IMR-90 (cell line): ENCODE results near the gene FOXC2. TPM values are rescaled to one million over a fixed set of nuclear protein-coding genes. Genes with fewer than 3 reads are reported as not detected.
A peak's percentile ranks its signal among the peaks of the same experiment; 100 is the strongest.

Experiments
- ATAC-seq: fragments of 200-7000 bp; cut with Tn5 transposase; 2 replicates; pipeline ENCODE4 v1.9.1; 2020; ENCODE audit warnings: low read depth, mild to moderate bottlenecking, moderate library complexity
- BruUV-seq: library from RNA; stranded (reverse); fragments of 400-500 nt; replicated peaks from 2 replicates; lab custom pipeline; 2021; lab: Mats Ljungman, UMichigan
- CTCF ChIA-PET: fragments of 300-600 bp; formaldehyde crosslinking; extraction: SDS; loops from one replicate; lab custom pipeline; 2021; ENCODE audit warnings: antibody characterized with exemption; lab: Yijun Ruan, JAX
- POLR2A ChIA-PET: fragments of 300-600 bp; sonication (Branson Sonifier 250); formaldehyde crosslinking; loops from one replicate; lab custom pipeline; 2022; ENCODE audit warnings: antibody characterized with exemption; ENCODE audit not compliant: unreplicated experiment; lab: Charles Lee
- DNase-seq: peaks from one replicate; pipeline ENCODE4 v3.0.0; 2013
- H2AFZ ChIP-seq: replicated peaks from 2 replicates; pipeline ENCODE3; 2013; ENCODE audit warnings: low read length, mild to moderate bottlenecking; ENCODE audit not compliant: poor library complexity
- H2AK5ac ChIP-seq: 2 replicates; pipeline ENCODE4 v1.6.1; 2013; ENCODE audit warnings: low read depth, low read length, inconsistent platforms
- H2AK9ac ChIP-seq: replicated peaks from 2 replicates; pipeline ENCODE3; 2013; ENCODE audit warnings: mild to moderate bottlenecking, low read depth, low read length, moderate library complexity; ENCODE audit not compliant: poor library complexity
- H2BK120ac ChIP-seq: 2 replicates; pipeline ENCODE4 v1.6.1; 2013; ENCODE audit warnings: low read depth, low read length, inconsistent platforms
- H2BK15ac ChIP-seq: 3 replicates; pipeline ENCODE4 v1.6.1; 2013; ENCODE audit warnings: low read depth, low read length, inconsistent platforms
- H2BK20ac ChIP-seq: 2 replicates; pipeline ENCODE4 v1.6.1; 2013; ENCODE audit warnings: low read depth, mild to moderate bottlenecking, inconsistent platforms, low read length, moderate library complexity
- H2BK5ac ChIP-seq: 2 replicates; pipeline ENCODE4 v1.6.1; 2013; ENCODE audit warnings: mild to moderate bottlenecking, low read depth, low read length, inconsistent platforms; ENCODE audit not compliant: poor library complexity, severe bottlenecking
- H3K14ac ChIP-seq: replicated peaks from 2 replicates; pipeline ENCODE4 v1.6.1; 2013; ENCODE audit warnings: low read depth, low read length, inconsistent platforms
- H3K18ac ChIP-seq: 2 replicates; pipeline ENCODE4 v1.6.1; 2013; ENCODE audit warnings: low read depth, low read length, control low read depth
- H3K23ac ChIP-seq: 2 replicates; pipeline ENCODE4 v1.6.1; 2013; ENCODE audit warnings: low read depth, low read length, inconsistent platforms
- H3K27ac ChIP-seq: 2 replicates; pipeline ENCODE4 v1.5.1; 2013; ENCODE audit warnings: mild to moderate bottlenecking, control low read depth, low read length; ENCODE audit not compliant: insufficient read depth
- H3K27me3 ChIP-seq: 2 replicates; pipeline ENCODE4 v1.6.1; 2013; ENCODE audit warnings: low read length; ENCODE audit not compliant: control insufficient read depth, insufficient read depth
- H3K36me3 ChIP-seq: 2 replicates; pipeline ENCODE4 v1.6.1; 2013; ENCODE audit warnings: low read length, mixed read lengths; ENCODE audit not compliant: control insufficient read depth, insufficient read depth
- H3K4ac ChIP-seq: 2 replicates; pipeline ENCODE4 v1.6.1; 2013; ENCODE audit warnings: low read depth, low read length, inconsistent platforms
- H3K4me1 ChIP-seq: 2 replicates; pipeline ENCODE4 v1.6.1; 2013; ENCODE audit warnings: low read length, mixed read lengths; ENCODE audit not compliant: control insufficient read depth, insufficient read depth
- H3K4me2 ChIP-seq: 2 replicates; pipeline ENCODE4 v1.6.1; 2013; ENCODE audit warnings: low read depth, mild to moderate bottlenecking, control low read depth, low read length, moderate library complexity
- H3K4me3 ChIP-seq: 2 replicates; pipeline ENCODE4 v1.5.1; 2013; ENCODE audit warnings: low read depth, mild to moderate bottlenecking, control low read depth, low read length, moderate library complexity; ENCODE audit not compliant: insufficient read depth
- H3K56ac ChIP-seq: 2 replicates; pipeline ENCODE4 v1.6.1; 2013; ENCODE audit warnings: low read length, inconsistent platforms; ENCODE audit not compliant: insufficient read depth; ENCODE audit errors: extremely low read depth
- H3K79me1 ChIP-seq, 2 experiments: 2 replicates each; pipeline ENCODE4 v1.6.1; 2013; ENCODE audit warnings: low read length in 2 of 2, inconsistent platforms in 1 of 2, low read depth in 1 of 2
- H3K9ac ChIP-seq: 2 replicates; pipeline ENCODE4 v1.6.1; 2013; ENCODE audit warnings: low read depth, low read length, control low read depth
- H3K9me1 ChIP-seq: 2 replicates; pipeline ENCODE4 v1.6.1; 2013; ENCODE audit warnings: low read length, inconsistent platforms; ENCODE audit not compliant: insufficient read depth
- H3K9me3 ChIP-seq: 2 replicates; pipeline ENCODE4 v1.6.1; 2013; ENCODE audit warnings: low read length; ENCODE audit not compliant: control insufficient read depth, insufficient read depth
- H4K20me1 ChIP-seq: 2 replicates; pipeline ENCODE4 v1.6.1; 2013; ENCODE audit warnings: low read length, inconsistent platforms; ENCODE audit not compliant: insufficient read depth
- H4K5ac ChIP-seq: 2 replicates; pipeline ENCODE4 v1.6.1; 2013; ENCODE audit warnings: mild to moderate bottlenecking, low read depth, low read length, control low read depth
- H4K8ac ChIP-seq, 2 experiments: 2 replicates each; pipeline ENCODE4 v1.6.1; 2013; ENCODE audit warnings: low read depth in 2 of 2, low read length in 2 of 2, control low read depth in 1 of 2, inconsistent platforms in 1 of 2
- H4K91ac ChIP-seq: 2 replicates; pipeline ENCODE4 v1.6.1; 2013; ENCODE audit warnings: low read depth, low read length, inconsistent platforms; ENCODE audit not compliant: insufficient read depth
- NFE2L2 ChIP-seq: fragments of 150-350 bp; IDR thresholded peaks from 2 replicates; pipeline ENCODE4 v1.6.1; 2016; ENCODE audit warnings: low read depth, mild to moderate bottlenecking, low read length
- RFX5 ChIP-seq: IDR thresholded peaks from 2 replicates; pipeline ENCODE4 v1.8.0; 2012; ENCODE audit warnings: low read depth, mild to moderate bottlenecking, low read length, moderate library complexity
- SMC3 ChIP-seq: fragments of 150-350 bp; IDR thresholded peaks from 2 replicates; pipeline ENCODE4 v1.6.1; 2016; ENCODE audit warnings: low read depth, mild to moderate bottlenecking, antibody characterized with exemption, low read length, moderate library complexity
- WGBS, 2 experiments: methylation state at CpG; one replicate each; pipeline versions ENCODE4 v1.1.5 to v1.1.7; 2013; ENCODE audit warnings: missing lambda C conversion rate in 2 of 2; ENCODE audit not compliant: insufficient read length in 1 of 2; ENCODE audit errors: extremely low coverage in 2 of 2; 5-methylcytosine and 5-hydroxymethylcytosine counted together
- dilution Hi-C: fragments of 300-500 bp; cut with HindIII; formaldehyde crosslinking; loops from one replicate; pipeline ENCODE4 v1.14.3; 2018; ENCODE audit warnings: low sequenced_read_pairs; ENCODE audit not compliant: unreplicated experiment
- in situ Hi-C: fragments of 300-500 bp; cut with MboI; formaldehyde crosslinking; loops from 3 replicates; pipeline ENCODE4 v1.14.3; 2019; ENCODE audit warnings: low sequenced_read_pairs, inconsistent platforms, mixed read lengths
- intact Hi-C: fragments of 100-400 bp; cut with micrococcal nuclease; formaldehyde crosslinking; loops from 2 replicates; pipeline ENCODE4 v1.10.0; 2022
- polyA plus RNA-seq, 3 experiments: library from polyadenylated mRNA; depleted of rRNA; stranded (reverse); fragments of >200 nt; gene quantifications; 2 replicates each; pipeline ENCODE4 v1.2.3, GENCODE V29; 2012; ENCODE audit warnings: low replicate concordance in 1 of 3
- total RNA-seq: library from RNA; depleted of rRNA; stranded (reverse); fragments of >200 nt; gene quantifications from 2 replicates; pipeline ENCODE4 v1.2.3, GENCODE V29; 2012
- TF ChIP-seq, protein P1 (sequence below): fragments of 150-350 bp; IDR thresholded peaks from 2 replicates; pipeline ENCODE4 v1.6.1; 2016; ENCODE audit warnings: low read depth, mild to moderate bottlenecking, low read length, moderate library complexity, borderline replicate concordance
- TF ChIP-seq, protein P2 (sequence below): fragments of 150-350 bp; IDR thresholded peaks from 2 replicates; pipeline ENCODE4 v1.6.1; 2017; ENCODE audit warnings: mild to moderate bottlenecking, antibody characterized with exemption, low read length, low read depth
- TF ChIP-seq, protein P3 (sequence below): conservative IDR thresholded peaks from 2 replicates; pipeline ENCODE4 v1.5.1; 2012; ENCODE audit warnings: mild to moderate bottlenecking, low read depth, low read length, improper control_type of control experiment

Gene FOXC2
- total and polyA plus RNA-seq, 2 of the 4 experiments (the other 2 are of a cell fraction), result 0.90 to 6.4 TPM

DNA sequence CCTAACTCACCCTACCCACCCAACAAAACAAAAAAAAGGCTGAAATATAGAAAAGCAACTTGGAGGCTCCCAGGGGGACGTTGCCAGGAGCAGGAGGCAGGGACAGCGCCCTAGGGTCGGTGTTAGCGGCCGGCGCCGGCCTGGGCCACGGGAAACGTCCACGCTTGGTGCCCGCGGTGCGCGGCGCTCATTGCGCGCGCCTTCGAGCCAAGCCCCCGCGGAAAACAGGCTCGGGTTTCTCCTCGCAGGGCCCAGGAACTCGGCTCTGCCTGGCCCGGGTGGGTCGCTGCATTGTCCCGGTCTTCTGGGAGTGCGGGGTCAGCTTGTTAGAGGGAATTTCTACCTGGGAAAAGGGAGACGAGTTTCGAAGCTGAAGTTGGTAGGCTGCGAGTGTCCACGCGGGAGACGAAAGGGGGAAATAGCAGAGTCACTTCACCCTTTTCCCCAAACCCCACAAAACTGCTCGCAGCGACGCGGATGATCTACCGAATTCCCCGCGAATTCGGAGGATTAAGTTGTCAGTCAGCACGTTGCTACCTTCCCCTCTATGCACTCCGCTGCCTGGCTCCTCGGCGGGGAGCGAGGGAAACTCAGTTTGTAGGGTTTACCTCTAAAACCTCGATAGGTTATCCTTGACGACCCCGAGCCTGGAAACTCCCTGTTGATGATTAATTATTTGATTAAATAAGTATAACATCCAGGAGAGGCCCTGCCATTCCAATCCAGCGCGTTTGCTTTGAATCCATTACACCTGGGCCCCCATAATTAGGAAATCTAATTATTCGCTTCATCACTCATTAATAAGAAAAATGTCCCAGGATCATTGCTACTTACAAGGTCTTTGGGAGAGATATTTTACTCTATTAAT lies 751 bp upstream of the FOXC2 start:
- no TSS peak for BruUV-seq
- H2AK5ac ChIP-seq, result no peak overlapping the region
- no peak overlapping the region for H3K4me3 ChIP-seq
- no peak for ATAC-seq
- peak overlapping the region; percentile 88 for H2AFZ ChIP-seq
- H3K79me1 ChIP-seq, result peaks cover 0 to 10% of the 10 kb centered on the region in 2 experiments; a peak in 3 of 4 replicates
- H2BK20ac ChIP-seq, result no peak overlapping the region
- no peak overlapping the region for H2BK5ac ChIP-seq
- TF ChIP-seq, protein P1, sequence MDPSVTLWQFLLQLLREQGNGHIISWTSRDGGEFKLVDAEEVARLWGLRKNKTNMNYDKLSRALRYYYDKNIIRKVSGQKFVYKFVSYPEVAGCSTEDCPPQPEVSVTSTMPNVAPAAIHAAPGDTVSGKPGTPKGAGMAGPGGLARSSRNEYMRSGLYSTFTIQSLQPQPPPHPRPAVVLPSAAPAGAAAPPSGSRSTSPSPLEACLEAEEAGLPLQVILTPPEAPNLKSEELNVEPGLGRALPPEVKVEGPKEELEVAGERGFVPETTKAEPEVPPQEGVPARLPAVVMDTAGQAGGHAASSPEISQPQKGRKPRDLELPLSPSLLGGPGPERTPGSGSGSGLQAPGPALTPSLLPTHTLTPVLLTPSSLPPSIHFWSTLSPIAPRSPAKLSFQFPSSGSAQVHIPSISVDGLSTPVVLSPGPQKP, result no peak
- TF ChIP-seq RFX5 (no peak), SMC3 (no peak), NFE2L2 (no peak)
- TF ChIP-seq, protein P2, sequence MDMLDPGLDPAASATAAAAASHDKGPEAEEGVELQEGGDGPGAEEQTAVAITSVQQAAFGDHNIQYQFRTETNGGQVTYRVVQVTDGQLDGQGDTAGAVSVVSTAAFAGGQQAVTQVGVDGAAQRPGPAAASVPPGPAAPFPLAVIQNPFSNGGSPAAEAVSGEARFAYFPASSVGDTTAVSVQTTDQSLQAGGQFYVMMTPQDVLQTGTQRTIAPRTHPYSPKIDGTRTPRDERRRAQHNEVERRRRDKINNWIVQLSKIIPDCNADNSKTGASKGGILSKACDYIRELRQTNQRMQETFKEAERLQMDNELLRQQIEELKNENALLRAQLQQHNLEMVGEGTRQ, result no peak
- TF ChIP-seq, protein P3, sequence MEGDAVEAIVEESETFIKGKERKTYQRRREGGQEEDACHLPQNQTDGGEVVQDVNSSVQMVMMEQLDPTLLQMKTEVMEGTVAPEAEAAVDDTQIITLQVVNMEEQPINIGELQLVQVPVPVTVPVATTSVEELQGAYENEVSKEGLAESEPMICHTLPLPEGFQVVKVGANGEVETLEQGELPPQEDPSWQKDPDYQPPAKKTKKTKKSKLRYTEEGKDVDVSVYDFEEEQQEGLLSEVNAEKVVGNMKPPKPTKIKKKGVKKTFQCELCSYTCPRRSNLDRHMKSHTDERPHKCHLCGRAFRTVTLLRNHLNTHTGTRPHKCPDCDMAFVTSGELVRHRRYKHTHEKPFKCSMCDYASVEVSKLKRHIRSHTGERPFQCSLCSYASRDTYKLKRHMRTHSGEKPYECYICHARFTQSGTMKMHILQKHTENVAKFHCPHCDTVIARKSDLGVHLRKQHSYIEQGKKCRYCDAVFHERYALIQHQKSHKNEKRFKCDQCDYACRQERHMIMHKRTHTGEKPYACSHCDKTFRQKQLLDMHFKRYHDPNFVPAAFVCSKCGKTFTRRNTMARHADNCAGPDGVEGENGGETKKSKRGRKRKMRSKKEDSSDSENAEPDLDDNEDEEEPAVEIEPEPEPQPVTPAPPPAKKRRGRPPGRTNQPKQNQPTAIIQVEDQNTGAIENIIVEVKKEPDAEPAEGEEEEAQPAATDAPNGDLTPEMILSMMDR, result no peak
- H3K9me3 ChIP-seq, result no peaks in the 10 kb centered on the region
- 33% methylated on average over 17 of the region's 53 CpGs; no CpG with 5 or more reads in 1 of the 2 experiments for WGBS, 2 experiments
- H3K14ac ChIP-seq, result no peak overlapping the region
- peak overlapping the region; percentile 24; the same call in 1 of the 2 replicates for H3K4ac ChIP-seq
- dilution Hi-C loops, result no loop called here
- no peaks in the 10 kb centered on the region for H4K20me1 ChIP-seq
- no peak overlapping the region for H3K56ac ChIP-seq
- H3K27ac ChIP-seq, result no peak overlapping the region
- ChIA-PET POLR2A (interaction anchor here (0.6 kb wide), 1 partner anchor 11 kb away, joined by 3 read pairs; no protein-coding TSS in a partner anchor), CTCF (interaction anchor here (2.0 kb wide), 1 partner anchor 497 kb away, joined by 18 read pairs; no protein-coding TSS in a partner anchor)
- H2BK15ac ChIP-seq, result peak overlapping the region; percentile 58; the same call in 1 of the 3 replicates
- no peak overlapping the region for H4K5ac ChIP-seq
- no peak overlapping the region for H3K9ac ChIP-seq
- H2AK9ac ChIP-seq, result no peak overlapping the region
- in situ Hi-C loops, result loop anchor here (5.0 kb wide), 1 partner anchor 496 kb away; no protein-coding TSS in a partner anchor
- H3K4me2 ChIP-seq, result peak overlapping the region; percentile 44
- intact Hi-C loops, result loop anchor here (2.0 to 10.0 kb wide), 2 partner anchors 637 to 1069 kb away; no protein-coding TSS in a partner anchor
- H2BK120ac ChIP-seq, result no peak overlapping the region
- peaks cover 6% of the 10 kb centered on the region for H3K4me1 ChIP-seq
- no peaks in the 10 kb centered on the region for H3K27me3 ChIP-seq
- peak overlapping the region in 1 of 2 experiments; percentile 19; a peak in 1 of 4 replicates for H4K8ac ChIP-seq
- peaks cover 2% of the 10 kb centered on the region; the same call in 1 of the 2 replicates for H3K9me1 ChIP-seq
- no peaks in the 10 kb centered on the region for H3K36me3 ChIP-seq
- H3K23ac ChIP-seq, result no peak overlapping the region
- no peak for DNase-seq
- H3K18ac ChIP-seq, result no peak overlapping the region
- H4K91ac ChIP-seq, result no peak overlapping the region
